Ovary (tissue), 9 donors: ENCODE measurements around the gene JAM3. TPM values are rescaled to one million over a fixed set of nuclear protein-coding genes. Genes with fewer than 3 reads are reported as not detected.

ENCODE experiments used
- DNase-seq, 5 donors: peaks; one replicate each; pipeline ENCODE4 v3.0.0-alpha.2; 2019 to 2020
- H3K27ac ChIP-seq, 2 donors: fragments of 200-600 bp; one replicate each; pipeline versions ENCODE4 v1.5.1 to v1.8.0; 2019 to 2022
- H3K27me3 ChIP-seq: fragments of 200-600 bp; one replicate; pipeline ENCODE4 v1.8.0; 2022
- H3K36me3 ChIP-seq: fragments of 200-600 bp; sonication (generic); one replicate; pipeline ENCODE4 v1.5.1; 2019
- H3K4me1 ChIP-seq: one replicate; pipeline ENCODE4 v1.8.1; 2013; ENCODE audit warnings: mild to moderate bottlenecking, moderate library complexity; ENCODE audit not compliant: insufficient read depth
- H3K4me3 ChIP-seq: fragments of 200-600 bp; sonication (generic); one replicate; pipeline ENCODE4 v1.5.1; 2017
- H3K9me3 ChIP-seq, 2 donors: fragments of 200-600 bp in 1 of 2; sonication (generic) in 1 of 2; one replicate each; pipeline versions ENCODE4 v1.5.1 to v1.8.1; 2013 to 2019; ENCODE audit warnings: mild to moderate bottlenecking in 1 of 2, moderate library complexity in 1 of 2
- CTCF ChIP-seq, 3 donors: fragments of 450-650 bp in 2 of 3; fragments of 200-600 bp in 1 of 3; IDR thresholded peaks; one replicate each; pipeline versions ENCODE4 v1.5.1 to v1.8.0; 2016 to 2022; ENCODE audit warnings: antibody characterized with exemption in 3 of 3, mild to moderate bottlenecking in 1 of 3
- EP300 ChIP-seq: sonication (generic); formaldehyde crosslinking; IDR thresholded peaks from one replicate; pipeline ENCODE4 v1.6.1; 2017; ENCODE audit warnings: antibody characterized with exemption
- POLR2A ChIP-seq: fragments of 450-650 bp; IDR thresholded peaks from one replicate; pipeline ENCODE4 v1.6.1; 2017; ENCODE audit warnings: antibody characterized with exemption, mild to moderate bottlenecking, moderate library complexity
- WGBS, 3 donors: extraction: QIAGEN DNeasy Blood & Tissue Kit in 1 of 3; methylation state at CpG; one replicate each; pipeline versions ENCODE4 v1.1.5 to v1.1.7; 2013 to 2017; 5-methylcytosine and 5-hydroxymethylcytosine counted together
- intact Hi-C, 4 donors: fragments of 100-400 bp; cut with DNase I; formaldehyde crosslinking; loops; one replicate each; pipeline versions ENCODE4 v1.11.0 to v1.15.1; 2022 to 2023
- polyA plus RNA-seq, 2 donors: library from polyadenylated mRNA; stranded (reverse); fragments of 200-250 nt in 1 of 2; fragments of 350-450 nt in 1 of 2; fragmentation: Illumina TruSeq in 1 of 2; extraction: RNeasy Lipid Tissue Mini Kit (QIAGEN cat#74804) in 1 of 2; gene quantifications; one replicate each; pipeline ENCODE4 v1.2.3, GENCODE V29; 2013 to 2014
- total RNA-seq, 7 donors: library from RNA; depleted of rRNA in 2 of 7; stranded (reverse); fragments of >200 nt in 2 of 7; fragmentation: NEBNext Ultra II Directional in 3 of 7; extraction: Animal tissue kit (Norgen Biotek cat#: 25700) in 3 of 7; gene quantifications; one replicate each; pipeline versions ENCODE4 v1.1.0 to v1.2.4, GENCODE V29; 2016 to 2023
- donor health status: DM: no; HTN: no; CAD: no; lungs with moderate emphysema.
- donor health status: DM: no; HTN: no; CAD: no.
- donor health status: Bipolar disorder and iron deficiency.
- donor health status: DM: yes; HTN: yes; CAD: no.
- donor health status: DM: no; HTN: no; CAD: no.
- donor health status: DM: yes; HTN: yes; CAD: no.

JAM3 gene
- total and polyA plus RNA-seq, 9 donors, result 32.5 to 95.0 (median 72.3) TPM

GRCh38 chr11:134022748-134023147, 46.1 kb upstream of the JAM3 start:
- no peak for DNase-seq
- H3K36me3 ChIP-seq, result no peaks in the 10 kb centered on the region
- H3K9me3 ChIP-seq, result no peaks in the 10 kb centered on the region
- TF ChIP-seq EP300, result no peak
- TF ChIP-seq POLR2A, result no peak
- no peak for TF ChIP-seq CTCF (IDR thresholded peaks at IDR 0.05)
- intact Hi-C loops, result no loop called here
- no peak overlapping the region for H3K27ac ChIP-seq
- no peaks in the 10 kb centered on the region for H3K27me3 ChIP-seq
- no peak overlapping the region for H3K4me3 ChIP-seq
- 34 to 55% (median 49%) methylated on average over 9 of the region's 9 CpGs for whole genome bisulfite sequencing, 3 donors
- H3K4me1 ChIP-seq, result no peaks in the 10 kb centered on the region

GRCh38 chr11:134024420-134025081, 44.3 kb upstream of the JAM3 start:
- H3K27ac ChIP-seq, result no peak overlapping the region
- no peaks in the 10 kb centered on the region for H3K27me3 ChIP-seq
- H3K36me3 ChIP-seq, result no peaks in the 10 kb centered on the region
- TF ChIP-seq CTCF (IDR thresholded peaks at IDR 0.05) (no peak), POLR2A (no peak)
- H3K4me1 ChIP-seq, result no peaks in the 10 kb centered on the region
- 31 to 42% (median 34%) methylated on average over 15 of the region's 15 CpGs for WGBS, 3 donors
- intact Hi-C loops, result no loop called here
- H3K9me3 ChIP-seq, result no peaks in the 10 kb centered on the region
- no peak overlapping the region for H3K4me3 ChIP-seq
- no peak for DNase-seq

GRCh38 chr11:134025082-134025429, 43.8 kb upstream of the JAM3 start:
- intact Hi-C loops, result no loop called here
- Histone ChIP-seq H3K27ac (no peak overlapping the region), H3K4me1 (no peaks in the 10 kb centered on the region), H3K4me3 (no peak overlapping the region), H3K27me3 (no peaks in the 10 kb centered on the region), H3K9me3 (no peaks in the 10 kb centered on the region), H3K36me3 (no peaks in the 10 kb centered on the region)
- TF ChIP-seq CTCF (IDR thresholded peaks at IDR 0.05) (no peak), POLR2A (no peak), EP300 (no peak)
- WGBS, 3 donors, result 84 to 87% (median 85%) methylated on average over 12 of the region's 12 CpGs
- DNase-seq, result no peak

DNA sequence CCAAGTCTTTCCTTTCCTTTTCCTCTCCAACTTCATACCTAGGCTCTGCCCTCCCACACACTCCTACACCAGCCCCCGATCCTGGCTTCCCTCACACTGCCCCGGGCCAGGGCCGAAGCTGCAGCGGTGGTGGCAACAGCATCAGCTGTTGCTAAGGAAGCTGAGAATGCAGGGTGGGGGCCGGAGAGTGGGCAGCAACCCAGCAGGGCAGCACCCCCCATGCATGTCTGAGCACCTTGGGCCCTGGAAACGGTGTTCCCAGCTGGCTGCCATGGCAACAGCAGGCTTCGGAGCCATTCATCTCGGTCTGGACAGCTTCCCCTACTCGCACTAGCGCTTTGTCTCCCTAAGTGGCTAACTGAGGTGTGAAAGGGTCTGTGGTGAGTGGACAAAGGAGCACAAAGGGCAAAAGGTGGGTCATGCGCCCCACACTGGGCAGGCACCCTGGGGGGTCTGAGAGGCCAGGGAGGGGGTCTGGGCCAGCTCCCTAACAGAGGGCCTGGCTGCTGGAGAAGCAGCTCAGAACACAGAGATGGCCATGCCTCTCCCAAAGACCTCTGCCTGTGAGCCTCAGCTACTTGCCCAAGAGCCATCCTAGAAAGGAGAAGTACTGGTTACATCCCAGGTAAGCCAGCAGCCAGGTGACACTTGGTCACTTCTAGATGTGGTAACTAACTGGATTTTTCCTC, 42.1 kb upstream of the JAM3 start:
- DNase-seq, result no peak
- Histone ChIP-seq H3K4me1 (no peaks in the 10 kb centered on the region), H3K36me3 (no peaks in the 10 kb centered on the region), H3K9me3 (no peaks in the 10 kb centered on the region), H3K27me3 (no peaks in the 10 kb centered on the region), H3K4me3 (no peak overlapping the region), H3K27ac (no peak overlapping the region)
- WGBS, 3 donors, result 18 to 38% (median 32%) methylated on average over 11 of the region's 11 CpGs
- intact Hi-C loops, result no loop called here
- TF ChIP-seq CTCF (IDR thresholded peaks at IDR 0.05), result no peak
